ENCODE data around the gene PANK2.
"Not testable (repeated sequence)": the region's sequence is repeated elsewhere in the genome, so short reads cannot be mapped to it uniquely, and the experiment has no call there.

The PANK2 gene

DNA sequence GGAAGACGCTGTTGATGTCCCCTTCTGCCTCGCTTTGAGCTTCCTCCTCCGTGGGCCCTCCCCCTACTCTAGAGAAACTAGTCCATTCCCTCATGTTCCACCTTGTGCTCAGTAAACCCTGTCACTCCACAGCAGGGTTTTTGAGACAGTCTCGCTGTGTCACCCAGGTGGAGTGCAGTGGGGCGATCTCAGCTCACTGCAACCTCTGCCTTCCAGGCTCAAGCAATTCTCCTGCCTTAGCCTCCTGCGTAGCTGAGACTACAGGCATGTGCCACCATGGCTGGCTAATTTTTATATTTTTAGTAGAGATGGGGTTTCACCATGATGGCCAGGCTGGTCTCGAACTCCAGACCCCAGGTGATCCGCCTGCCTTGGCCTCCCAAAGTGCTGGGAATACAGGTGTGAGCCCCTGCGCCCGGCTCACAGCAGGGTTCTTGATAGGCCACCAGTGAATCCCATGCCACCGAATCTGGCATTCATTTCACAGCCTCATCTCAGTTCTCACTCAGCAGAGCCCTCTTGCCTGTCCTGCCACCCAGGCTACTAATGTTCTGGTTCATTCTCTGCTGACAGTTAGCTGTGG lies 36.0 kb downstream of the PANK2 start:
- in situ Hi-C loops (cut with HindIII; ENCODE audit: low sequenced_read_pairs) = no loop called here

DNA sequence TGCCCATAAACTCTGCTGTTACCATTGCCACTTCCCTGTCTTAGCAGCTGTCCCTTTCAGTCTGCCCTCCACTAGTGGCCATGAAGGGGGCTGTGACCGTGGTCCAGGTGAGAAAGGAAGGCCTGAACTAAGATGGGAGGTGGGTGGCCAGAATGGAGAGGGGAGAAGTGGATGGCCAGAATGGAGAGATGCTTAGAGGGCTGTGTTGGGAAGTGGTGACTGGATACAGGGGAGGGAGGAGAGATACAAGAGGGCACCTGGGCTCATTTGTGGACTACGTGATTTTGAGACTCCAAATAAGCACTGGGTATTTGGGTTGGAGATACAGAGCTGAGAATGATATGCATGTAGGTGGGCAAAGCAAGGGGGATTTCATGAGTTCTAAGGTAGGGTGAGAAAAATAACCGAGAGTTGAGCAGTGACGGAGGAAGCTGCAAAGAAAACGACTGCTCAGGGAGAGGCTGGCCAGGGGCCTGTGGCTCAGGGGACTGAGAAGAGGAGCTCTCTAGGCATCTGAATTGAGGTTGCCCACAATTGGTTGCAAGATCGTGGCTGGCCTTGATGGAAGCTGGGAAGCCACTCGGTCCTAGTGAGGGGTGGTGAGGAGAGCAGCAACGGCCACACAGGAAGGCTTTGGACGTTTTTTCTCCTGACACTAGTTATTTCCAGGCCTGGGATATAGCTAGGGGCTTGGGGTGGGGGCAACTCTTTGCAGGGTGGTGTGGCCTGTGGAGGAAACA lies 36.9 kb downstream of the PANK2 start:
- in situ Hi-C loops (cut with HindIII; ENCODE audit: low sequenced_read_pairs) = no loop called here

DNA sequence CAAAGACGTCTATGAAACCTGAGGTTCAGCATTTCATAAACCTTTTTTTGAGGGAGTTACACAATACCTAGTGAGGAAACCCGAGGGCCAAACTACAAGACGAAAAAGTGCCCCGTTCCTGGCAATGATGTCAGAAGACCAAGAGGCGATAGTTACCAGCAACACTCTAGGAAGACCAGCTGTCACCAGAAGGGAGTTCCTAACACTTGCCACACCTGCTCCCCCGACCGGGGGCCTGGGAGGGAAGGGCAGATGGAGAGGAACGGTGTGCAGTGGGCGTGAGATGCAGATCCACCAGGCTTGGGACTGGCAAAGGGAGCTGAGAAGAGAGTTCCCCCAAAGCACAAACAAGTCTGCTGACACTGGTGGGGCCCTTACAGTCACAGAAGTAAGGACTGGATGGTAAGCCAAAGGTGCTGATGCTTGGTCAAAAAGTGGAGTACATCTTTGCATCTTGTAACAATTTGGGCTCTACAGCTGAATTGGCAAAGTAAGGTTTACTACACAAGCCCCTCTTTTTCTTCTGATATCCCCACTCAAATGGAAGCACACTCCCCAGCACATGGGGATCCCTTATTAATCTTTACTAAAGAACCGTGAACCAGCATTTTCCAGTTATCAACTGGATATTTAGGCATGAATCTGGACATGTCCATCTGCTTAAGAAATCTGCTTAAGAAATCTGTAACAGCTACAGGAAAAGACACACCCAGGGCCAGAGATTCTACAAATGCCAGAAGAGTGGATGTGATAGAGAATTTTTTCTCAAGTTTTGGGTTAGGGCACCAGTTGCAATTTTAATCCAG lies 38.5 kb downstream of the PANK2 start:
- in situ Hi-C loops (cut with HindIII; ENCODE audit: low sequenced_read_pairs) = no loop called here

DNA sequence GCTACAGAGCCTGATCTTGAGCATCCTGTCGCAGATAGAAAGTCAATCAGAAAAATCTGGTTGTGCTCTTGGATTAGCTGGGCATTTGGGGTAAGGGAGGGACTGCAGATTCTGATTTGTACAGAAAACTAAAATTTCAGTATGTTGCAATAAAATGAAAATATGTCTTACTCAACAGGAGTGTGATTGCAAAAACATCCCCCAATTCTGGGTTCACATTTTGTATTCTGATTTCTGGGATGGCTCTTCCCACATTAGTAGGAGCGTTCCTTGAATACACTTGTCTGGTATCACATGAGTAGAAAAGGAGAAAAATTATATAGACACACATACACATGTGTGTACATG lies 40.5 kb downstream of the PANK2 start:
- in situ Hi-C loops (cut with HindIII; ENCODE audit: low sequenced_read_pairs) = no loop called here

DNA sequence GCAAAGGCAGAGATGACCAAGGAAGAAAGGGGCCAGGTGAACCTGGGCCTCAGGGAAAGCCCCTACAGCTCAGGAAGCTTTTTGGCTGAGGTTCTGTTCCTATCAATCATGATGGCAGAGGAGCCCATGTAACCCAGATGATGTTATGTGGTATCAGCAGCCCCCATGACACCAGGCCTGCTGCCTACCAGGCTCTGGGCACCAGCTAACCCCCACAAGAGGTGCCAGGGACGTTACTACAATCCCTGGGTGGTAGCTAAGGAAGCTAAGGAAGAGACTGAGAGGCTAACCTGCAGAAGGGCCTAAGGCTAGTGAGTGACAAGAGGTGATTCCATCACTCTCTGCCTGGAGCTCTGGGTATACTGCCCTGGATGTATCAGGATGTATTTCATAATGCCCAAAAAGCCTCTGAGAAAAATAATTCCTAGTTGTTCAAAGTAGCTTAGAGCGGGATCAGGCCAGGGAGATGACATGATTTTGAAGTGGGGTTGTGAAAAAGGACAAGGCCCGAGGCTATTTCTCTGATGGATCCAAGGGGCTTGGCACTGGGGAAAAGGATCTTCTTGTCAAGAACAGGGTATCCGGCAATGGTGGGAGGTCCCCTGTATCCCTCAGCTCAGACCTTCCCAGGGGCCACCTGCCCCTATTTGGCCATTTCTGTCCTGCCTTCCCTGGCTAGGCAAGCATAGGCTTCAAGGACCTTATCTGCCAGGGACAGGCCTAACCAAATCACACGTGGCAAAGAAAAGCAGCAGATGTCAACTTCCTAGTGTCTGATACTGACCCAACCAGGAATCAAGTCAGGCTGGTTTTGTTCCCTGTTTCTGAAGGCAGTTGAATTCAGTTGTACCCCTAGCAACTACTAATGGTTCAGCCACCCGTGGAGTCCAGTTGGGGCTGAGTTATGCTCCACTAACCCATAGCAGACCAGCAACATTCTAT lies 41.3 kb downstream of the PANK2 start:
- in situ Hi-C loops (cut with HindIII; ENCODE audit: low sequenced_read_pairs) = no loop called here

DNA sequence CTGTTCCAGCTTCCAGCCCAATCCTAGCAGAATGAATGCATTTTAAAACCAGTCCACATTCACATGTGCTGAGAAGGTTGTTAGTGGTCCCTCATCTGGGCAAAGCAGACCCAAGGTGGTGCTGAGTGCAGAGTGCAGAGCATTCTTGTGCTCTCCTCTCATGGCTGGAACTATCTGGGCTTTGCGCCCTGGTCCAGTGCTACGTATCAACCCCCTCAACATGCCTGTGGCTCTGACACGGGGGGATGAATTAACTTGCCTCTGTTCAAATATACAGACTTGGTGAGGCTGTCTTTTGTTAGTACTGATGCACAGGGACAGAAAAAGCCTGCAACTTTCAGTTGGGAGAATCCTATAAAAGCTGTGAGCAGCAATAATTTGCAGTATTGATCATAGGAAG lies 42.5 kb downstream of the PANK2 start:
- in situ Hi-C loops (cut with HindIII; ENCODE audit: low sequenced_read_pairs) = no loop called here

DNA sequence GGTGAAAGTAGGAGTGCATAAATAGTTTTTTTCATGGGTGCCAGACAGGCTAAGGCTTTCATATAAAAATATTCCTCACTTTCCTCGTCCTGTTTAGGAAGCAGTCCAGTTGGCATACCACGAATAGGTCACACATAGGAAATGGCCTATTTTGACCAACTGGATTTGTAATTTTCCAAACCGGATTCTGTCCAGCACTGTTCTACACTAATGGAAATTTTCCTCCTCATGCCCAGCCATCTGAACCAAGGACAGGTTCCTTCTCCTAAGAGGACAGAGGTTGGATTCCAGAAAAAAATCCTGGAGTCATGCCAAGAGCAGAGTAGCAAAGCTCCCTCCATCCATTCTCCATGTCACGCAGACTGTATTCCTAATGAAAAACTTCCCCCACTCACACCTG lies 43.1 kb downstream of the PANK2 start:
- in situ Hi-C loops (cut with HindIII; ENCODE audit: low sequenced_read_pairs) = no loop called here

DNA sequence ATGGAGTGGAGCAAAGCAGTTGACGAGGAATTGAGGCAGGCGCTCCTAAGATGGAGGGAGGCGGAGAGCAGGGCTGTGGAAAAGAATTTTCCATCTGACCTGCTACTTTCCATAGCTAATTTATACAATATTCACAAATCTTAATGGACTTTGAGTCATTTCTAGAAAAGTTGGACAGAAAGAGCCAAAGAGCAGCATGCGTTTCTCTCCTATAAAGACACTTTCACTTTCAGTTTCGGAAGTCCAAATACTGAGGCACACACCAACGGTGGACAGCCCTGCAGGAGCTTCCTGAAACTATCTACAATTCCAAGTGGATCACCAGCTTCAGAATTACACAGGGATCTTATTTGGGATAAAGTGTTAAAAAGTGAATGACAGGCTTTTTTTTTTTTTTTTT lies 43.5 kb downstream of the PANK2 start:
- in situ Hi-C loops (cut with HindIII; ENCODE audit: low sequenced_read_pairs) = no loop called here

DNA sequence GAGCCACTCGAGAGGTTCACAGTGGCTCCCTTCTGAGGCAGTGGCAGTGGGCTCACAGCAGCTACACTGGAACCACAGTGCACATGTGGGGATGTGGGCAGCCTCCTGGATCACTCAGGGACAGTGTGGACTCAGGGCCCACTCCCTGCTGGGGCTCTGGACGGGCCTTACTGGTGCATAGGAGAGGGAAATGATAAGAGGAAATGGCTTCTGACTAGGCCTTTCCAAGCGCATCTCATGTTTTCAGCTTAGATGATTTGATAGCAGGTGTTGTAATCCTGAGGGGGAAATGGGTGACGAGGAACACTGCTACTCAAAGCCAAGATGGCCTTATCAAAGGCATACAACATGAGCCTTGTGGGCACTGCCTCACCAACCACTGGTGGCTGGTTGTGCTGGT lies 44.0 kb downstream of the PANK2 start:
- in situ Hi-C loops (cut with HindIII; ENCODE audit: low sequenced_read_pairs) = no loop called here

DNA sequence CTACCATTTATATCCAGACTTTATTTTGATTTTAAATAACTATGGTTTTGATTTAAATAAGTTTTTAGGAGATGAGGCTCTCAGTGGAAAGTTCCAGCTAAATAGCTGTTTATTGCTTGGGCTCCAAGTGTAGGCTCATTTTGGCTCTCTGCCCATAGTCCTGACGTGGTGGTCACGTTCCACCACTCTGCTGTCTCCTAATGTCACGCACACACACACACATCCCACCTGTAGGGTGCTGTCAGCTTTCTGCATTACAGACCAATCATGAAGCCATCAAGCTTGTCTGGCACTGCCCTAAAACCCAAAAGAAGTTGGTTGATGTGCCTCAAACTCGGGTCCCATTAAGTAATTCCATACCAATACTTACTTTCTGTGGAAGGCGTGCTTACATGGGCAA lies 45.4 kb downstream of the PANK2 start:
- in situ Hi-C loops (cut with HindIII; ENCODE audit: low sequenced_read_pairs) = no loop called here

DNA sequence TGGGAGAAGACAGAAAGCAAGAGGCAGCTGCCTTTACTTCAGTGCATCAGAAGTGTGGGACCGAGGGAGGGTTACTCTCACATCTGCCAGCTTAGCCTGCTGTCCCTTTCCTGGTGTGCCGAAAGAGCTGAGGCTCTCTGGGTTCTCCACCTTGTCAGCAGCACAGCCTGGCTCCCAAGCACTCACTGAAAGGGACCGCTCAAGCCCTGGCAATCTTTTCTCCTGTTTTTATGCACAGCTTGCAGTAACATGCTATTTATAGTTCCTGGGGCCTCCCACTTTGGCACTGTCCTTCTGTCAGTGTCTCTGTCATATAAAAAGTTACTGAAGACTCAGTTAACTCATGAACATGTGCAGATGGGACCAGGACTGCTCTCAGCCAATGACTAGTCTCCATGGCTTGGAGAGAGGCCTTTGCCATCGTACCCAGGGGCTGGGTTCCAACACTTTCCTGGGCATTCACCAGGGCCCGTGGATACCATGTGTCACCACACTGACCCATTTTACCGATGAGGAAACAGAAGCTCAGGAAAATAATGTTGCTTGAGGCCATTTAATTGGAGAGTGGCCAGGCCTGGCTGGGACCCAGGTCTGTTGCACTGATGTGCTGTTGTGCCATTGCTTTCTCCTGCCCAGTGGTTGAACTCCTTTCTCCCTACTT lies 46.2 kb downstream of the PANK2 start:
- in situ Hi-C loops (cut with HindIII; ENCODE audit: low sequenced_read_pairs) = no loop called here

DNA sequence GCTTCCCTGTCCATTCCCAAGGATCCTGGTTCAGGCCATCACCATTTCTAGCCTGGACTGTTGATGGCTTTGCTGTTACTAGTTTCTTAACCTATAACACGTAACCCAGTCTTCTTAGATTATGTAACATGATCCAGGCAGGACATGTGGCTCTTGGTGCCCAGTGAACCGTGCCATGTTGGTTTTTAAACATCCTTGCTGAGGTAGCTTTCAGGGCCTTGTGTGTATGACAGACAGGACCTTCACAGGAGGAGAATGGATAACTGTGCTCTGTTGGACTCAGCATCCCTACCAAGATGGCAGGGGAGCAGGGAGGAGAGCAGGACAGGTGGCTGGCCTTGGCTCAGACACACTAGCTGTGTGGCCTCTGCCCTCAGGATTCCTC lies 46.8 kb downstream of the PANK2 start:
- in situ Hi-C loops (cut with HindIII; ENCODE audit: low sequenced_read_pairs) = no loop called here

DNA sequence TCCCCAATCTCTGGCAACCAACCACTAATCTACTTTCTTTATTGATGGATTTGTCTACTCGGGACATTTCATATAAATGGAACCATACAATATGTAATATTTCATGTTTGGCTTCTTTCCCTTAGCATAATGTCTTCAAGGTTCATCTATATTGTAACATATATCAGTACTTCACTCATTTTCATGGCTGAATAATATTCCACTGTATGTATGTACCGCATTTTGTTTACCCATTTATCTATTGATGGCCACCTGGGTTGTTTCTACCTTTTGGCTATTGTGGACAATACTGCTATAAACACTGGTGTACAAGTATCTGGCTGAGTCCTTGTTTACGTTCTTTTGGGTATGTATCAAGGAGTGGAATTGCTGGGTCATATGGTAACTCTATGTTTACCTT lies 48.4 kb downstream of the PANK2 start:
- in situ Hi-C loops (cut with HindIII; ENCODE audit: low sequenced_read_pairs) = no loop called here

DNA sequence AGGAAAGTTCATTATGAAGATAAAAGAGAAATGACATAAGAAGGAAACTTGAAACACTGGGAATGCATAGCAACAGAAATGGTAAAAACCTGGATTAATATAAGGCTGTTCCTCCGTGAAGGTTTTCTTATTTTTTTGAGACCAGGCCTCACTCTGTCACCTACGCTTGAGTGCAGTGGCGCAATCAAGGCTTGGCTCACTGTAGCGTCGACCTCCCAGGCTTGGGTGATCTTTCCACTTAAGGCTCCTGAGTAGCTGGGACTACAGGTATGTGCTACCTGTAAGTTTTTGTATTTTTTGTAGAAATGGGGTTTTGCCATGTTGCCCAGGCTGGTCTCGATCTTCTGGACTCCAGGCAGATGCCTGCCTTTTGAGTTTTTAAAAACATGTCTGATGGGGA lies 51.7 kb downstream of the PANK2 start:
- in situ Hi-C loops (cut with HindIII; ENCODE audit: low sequenced_read_pairs) = no loop called here

DNA sequence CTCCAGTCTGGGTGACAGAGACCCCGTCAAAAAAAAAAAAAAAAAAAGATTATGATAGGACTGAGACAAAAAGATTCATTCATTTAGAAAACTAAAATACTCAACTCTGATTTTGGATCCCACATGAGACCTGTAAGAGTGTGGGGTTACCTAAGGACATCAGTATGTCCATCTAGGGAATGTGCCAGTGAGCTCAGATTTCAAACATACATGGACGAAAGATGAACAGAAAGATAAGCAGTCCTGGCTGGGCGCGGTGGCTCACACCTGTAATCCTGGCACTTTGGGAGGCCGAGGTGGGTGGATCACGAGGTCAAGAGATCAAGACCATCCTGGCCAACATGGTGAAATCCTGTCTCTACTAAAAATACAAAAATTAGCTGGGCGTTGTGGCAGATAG lies 57.5 kb downstream of the PANK2 start:
- in situ Hi-C loops (cut with HindIII; ENCODE audit: low sequenced_read_pairs) = not testable (repeated sequence)

DNA sequence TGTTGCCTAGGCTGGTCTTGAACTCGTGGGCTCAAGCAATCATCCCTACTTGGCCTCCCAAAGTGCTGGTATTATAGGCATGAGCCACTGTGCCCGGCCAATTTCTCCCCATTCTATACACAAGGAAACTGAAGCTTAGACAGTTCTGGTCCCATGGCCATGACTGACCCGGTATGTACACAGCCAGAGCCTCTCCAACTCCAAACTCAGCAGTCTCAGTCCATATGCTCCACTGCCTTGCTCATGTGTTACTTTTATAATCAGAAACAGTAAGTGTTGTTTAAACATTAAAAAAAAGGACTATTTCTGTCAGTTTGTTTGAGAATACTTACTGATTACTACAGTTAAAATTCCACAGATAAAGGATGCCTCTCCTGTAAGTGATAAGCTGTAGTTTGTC lies 75.5 kb downstream of the PANK2 start:
- in situ Hi-C loops (cut with HindIII; ENCODE audit: low sequenced_read_pairs) = no loop called here

DNA sequence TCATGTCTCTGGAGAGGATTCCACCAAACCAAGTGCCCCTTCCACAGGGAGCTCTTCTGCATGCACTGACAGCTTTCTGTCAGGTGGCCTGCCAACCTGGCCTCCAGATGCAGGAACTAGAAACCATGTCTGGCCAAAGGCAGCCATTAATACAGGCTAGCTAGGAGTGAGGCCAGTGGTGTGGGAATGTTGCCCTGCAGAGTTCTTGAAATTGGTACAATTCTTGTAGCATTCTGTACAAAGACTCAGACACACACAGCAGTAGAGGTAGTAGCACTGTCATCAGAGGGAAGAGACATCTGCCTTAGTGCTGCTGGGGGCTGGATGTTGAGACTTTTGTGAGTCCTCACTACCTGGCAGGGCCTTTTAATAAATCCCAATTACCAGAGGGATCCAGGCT lies 77.4 kb downstream of the PANK2 start:
- in situ Hi-C loops (cut with HindIII; ENCODE audit: low sequenced_read_pairs) = no loop called here

DNA sequence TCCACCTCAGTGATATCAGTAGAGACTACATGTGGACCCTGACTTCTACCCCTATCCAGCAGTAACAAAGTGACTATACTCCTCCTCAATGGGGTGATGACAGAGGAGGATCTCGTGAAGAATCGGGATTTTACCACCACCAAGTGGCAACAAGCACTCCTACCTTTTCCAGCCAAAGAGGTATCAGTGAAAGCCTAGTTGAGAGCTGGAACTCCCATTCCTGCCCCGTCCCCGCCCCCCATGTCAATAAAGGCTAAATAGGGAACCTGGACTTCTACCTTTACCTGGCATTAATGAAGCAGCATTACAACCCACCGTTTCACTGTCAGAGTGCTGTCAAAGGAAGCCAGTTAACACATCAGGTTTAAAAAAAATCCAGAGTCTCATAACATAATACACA lies 80.8 kb downstream of the PANK2 start:
- in situ Hi-C loops (cut with HindIII; ENCODE audit: low sequenced_read_pairs) = no loop called here

DNA sequence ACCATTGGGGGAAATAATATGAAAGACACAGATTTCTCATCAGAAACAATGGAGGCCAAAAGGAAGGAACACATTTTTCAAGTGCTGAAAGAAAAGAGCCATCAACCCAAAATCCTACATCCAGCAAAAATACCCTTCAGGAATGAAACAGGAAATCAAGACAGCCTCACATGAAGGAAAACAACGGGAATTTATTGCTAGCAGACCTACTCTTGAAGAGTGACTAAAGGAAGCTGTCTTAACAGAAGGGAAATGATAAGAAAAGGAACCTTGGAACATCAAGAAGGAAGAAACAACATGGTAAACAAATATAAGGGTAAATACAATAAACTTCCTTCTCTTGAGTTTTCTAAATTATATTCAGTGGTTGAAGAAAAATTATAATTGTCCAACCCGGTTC lies 82.0 kb downstream of the PANK2 start:
- in situ Hi-C loops (cut with HindIII; ENCODE audit: low sequenced_read_pairs) = no loop called here

DNA sequence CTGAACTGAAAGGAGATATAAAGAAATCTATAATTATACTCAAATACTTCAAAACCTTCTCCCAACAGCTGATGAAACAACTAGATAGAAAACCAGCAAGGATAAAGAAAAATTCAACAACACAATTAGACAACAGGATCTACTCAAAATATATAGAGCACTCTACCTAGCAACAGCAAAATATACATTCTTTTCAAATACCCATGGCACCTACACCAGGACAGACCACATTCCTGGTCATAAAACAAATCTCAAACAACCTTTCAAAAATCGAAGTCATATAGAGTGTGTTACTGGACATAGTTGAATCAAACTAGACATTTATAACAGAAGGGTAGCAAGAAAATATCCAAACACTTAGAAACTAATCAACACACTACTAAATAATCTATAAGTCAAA lies 83.0 kb downstream of the PANK2 start:
- in situ Hi-C loops (cut with HindIII; ENCODE audit: low sequenced_read_pairs) = no loop called here

DNA sequence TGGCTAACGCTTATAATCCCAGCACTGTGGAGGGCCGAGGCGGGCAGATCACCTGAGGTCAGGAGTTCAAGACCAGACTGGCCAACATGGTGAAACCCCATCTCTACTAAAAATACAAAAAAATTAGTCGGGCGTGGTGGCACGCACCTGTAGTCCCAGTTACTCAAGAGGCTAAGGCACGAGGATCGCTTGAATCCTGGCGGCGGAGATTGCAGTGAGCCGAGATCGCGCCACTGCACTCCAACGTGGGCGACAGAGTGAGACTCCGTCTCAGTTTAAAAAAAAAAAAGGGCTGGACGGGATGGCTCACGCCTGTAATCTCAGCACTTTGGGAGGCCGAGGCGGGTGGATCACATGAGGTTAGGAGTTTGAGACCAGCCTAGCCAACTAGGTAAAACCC lies 83.4 kb downstream of the PANK2 start:
- in situ Hi-C loops (cut with HindIII; ENCODE audit: low sequenced_read_pairs) = not testable (repeated sequence)
